Measurements from ENCODE around the gene SRP9.
"Not testable (repeated sequence)": the region's sequence is repeated elsewhere in the genome, so short reads cannot be mapped to it uniquely, and the experiment has no call there.

The SRP9 gene

DNA sequence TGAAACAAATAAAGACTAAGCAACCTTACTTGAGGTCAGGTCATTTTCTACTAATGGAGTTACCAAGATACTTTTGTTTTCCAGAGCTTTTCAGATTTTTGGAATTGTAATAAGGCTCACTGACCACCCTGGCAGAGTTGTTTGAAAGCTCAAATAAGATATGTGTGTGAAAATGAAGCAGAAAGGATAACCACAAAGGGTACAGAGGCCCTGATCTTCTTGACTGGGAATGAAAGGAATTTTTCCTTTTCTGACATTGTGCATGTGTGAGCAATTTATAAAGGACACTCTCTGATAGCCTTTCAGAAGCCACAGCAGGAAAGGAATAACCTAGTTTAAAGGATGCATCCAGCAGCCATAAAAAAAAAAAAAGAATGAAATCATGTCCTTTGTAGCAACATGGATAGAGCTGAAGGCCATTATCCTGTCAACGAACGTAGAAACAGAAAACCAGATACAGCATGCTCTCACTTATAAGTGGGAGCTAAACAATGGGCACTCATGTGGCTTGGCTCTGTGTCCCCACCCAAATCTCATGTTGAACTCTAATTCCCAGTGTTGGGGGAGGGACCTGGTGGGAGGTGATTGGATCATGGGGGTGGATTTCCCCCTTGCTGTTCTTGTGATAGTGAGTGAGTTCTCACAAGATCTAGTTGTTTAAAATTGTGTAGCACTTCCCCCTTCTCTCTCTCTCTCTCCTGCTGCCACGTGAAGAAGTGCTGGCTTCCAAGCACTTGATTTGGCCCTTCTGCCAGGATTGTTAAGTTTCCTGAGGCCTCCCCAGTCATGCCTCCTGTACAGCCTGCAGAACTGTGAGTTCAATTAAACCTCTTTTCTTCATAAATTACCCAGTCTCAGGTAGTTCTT, 3.1 kb upstream of the SRP9 start:
- in situ Hi-C loops (cut with MboI; ENCODE audit: low sequenced_read_pairs), result loop anchor here (10.0 kb wide), 1 partner anchor 300 kb away; no protein-coding TSS in a partner anchor

DNA sequence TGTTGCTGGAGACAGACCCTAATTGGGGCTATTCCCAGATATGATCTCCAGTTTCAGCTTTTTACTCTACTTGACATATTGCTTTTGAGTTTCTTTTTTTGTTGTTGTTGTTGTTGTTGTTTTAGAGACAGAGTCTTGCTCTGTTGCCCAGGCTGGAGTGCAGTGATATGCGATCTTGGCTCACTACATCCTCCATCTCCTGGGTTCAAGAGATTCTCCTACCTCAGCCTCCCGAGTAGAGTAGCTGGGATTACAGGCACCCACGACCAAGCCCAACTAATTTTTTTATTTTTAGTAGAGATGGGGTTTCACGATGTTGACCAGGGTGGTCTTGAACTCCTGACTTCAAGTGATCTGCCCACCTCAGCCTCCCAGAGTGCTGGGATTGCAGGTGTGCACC, 1.3 kb upstream of the SRP9 start:
- in situ Hi-C loops (cut with MboI; ENCODE audit: low sequenced_read_pairs), result loop anchor here (10.0 kb wide), 1 partner anchor 301 kb away; no protein-coding TSS in a partner anchor

DNA sequence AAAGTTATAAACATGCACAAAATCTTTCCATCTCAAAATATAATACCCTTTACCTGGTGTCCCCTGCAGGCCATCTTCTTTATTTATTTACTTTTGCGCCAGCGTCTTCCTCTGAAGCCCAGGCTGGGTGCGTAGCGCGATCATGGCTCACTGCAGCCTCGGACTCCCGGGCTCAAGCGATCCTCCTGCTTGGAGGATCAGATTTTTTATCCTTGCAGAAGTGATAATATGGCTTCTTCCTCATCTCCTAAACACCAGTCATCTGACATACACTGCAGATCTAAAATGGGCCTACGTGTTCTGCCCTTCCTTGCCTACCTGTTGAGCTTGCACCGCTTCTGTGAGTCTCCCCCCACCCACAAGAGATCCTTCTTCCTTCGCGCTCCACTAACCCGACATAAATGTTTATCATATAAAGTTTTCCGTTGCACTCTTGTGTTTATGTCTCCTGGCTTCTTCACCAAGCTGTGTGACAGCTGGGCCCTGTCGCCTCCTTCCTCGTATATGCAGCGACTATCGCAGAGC, 506 bp upstream of the SRP9 start:
- in situ Hi-C loops (cut with MboI; ENCODE audit: low sequenced_read_pairs), result loop anchor here (10.0 kb wide), 1 partner anchor 302 kb away; no protein-coding TSS in a partner anchor

DNA sequence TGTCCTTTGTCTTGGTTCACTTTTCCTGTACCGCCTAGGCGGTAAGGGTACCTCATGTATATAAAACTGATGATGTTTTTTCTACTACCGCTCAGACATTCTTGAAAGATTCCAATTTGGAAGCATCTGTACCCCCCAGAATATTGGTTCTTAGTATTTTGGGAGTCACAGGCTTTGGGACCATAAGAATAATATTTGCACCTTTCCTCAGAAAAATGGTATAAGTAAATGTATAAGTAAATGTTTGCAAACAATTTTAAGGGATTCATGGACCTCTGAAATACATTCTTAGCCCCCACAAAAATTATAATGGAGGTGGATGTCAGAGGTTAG, 677 bp downstream of the SRP9 start:
- in situ Hi-C loops (cut with MboI; ENCODE audit: low sequenced_read_pairs), result loop anchor here (10.0 kb wide), 1 partner anchor 304 kb away; no protein-coding TSS in a partner anchor

DNA sequence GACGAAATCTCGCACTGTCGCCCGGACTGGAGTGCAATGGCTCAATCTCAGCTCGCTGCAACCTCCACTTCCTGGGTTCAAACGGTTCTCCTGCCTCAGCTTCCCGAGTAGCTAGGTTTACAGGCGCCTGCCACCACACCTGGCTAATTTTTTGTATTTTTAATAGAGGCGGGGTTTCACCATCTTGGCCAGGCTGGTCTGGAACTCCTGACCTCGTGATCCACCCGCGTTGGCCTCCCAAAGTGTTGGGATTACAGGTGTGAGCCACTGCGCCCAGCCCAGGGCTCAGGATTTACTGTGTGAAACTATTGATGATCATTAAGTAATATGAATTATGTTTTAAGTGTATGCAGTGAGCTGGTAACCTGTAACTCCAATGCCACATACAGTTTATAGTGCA, 1.5 kb downstream of the SRP9 start:
- in situ Hi-C loops (cut with MboI; ENCODE audit: low sequenced_read_pairs), result loop anchor here (10.0 kb wide), 1 partner anchor 304 kb away; no protein-coding TSS in a partner anchor

DNA sequence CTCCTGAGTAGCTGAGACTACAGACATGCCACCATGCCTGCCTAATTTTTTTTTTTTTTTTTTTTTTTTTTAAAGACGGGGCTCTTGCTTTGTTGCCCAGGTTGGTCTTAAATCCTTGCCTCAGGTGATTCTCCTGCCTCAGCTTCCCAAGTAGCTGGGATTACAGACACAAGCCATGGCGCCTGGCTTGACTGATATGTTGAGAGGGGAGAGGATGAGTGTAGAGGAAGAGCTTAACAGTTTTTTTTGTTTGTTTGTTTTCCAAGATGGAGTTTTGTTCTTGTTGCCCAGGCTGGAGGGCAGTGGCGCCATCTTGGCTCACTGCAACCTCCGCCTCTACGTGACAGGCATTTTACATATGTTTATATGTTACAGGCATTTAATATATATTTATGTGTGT, 2.5 kb downstream of the SRP9 start:
- in situ Hi-C loops (cut with MboI; ENCODE audit: low sequenced_read_pairs), result no loop called here

DNA sequence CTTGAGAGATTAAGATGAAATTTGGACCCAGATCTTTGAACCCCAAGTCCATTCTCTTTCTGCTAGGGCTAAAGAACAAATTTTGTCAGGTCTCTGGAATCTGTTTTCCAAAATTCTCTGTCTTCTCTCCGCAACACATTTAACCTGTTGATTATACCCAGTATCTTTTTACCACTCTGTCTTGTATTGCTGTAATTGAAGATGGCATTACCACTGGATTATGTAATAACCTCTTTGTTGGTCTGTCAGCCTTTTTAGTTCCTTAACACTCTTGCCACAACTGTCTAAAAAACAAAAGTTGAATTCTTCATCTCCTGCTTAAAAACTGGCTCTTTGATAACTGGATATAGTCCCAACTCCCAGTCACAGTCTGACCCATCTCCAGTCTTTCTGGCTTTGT, 3.0 kb downstream of the SRP9 start:
- in situ Hi-C loops (cut with MboI; ENCODE audit: low sequenced_read_pairs), result no loop called here

DNA sequence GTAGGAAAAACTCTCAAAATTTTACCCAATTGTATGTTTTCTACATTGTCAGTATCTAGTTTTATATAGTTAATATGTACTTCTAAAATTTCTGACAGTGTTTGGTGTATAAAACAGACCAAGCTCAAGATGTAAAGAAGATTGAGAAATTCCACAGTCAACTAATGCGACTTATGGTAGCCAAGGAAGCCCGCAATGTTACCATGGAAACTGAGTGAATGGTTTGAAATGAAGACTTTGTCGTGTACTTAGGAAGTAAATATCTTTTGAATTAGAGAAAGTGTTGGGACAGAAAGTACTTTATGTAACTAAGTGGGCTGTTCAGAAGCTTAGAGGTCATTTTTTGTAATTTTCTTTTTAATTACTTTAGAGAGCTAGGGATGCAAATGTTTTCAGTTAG, 11.5 kb downstream of the SRP9 start:
- in situ Hi-C loops (cut with MboI; ENCODE audit: low sequenced_read_pairs), result not testable (repeated sequence)

DNA sequence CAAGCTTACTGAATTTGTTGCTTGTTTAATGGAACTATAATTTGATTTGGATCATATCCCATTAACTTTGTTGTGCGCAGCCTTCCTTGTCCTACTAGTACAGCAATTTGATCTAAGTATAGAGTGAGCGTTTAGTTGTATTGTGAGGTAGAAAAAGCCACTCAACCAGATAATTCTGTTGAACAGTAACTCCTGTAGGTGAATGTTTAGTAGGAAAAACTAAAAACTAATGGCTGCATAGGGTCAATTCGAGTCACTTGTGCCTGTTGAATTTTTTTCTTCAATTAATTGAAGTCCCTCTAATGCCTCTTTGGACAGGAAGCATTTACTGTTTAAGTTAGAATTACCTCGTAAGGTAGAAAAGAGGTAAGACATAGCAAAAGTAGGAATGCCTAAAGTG, 17.3 kb downstream of the SRP9 start:
- in situ Hi-C loops (cut with MboI; ENCODE audit: low sequenced_read_pairs), result no loop called here

DNA sequence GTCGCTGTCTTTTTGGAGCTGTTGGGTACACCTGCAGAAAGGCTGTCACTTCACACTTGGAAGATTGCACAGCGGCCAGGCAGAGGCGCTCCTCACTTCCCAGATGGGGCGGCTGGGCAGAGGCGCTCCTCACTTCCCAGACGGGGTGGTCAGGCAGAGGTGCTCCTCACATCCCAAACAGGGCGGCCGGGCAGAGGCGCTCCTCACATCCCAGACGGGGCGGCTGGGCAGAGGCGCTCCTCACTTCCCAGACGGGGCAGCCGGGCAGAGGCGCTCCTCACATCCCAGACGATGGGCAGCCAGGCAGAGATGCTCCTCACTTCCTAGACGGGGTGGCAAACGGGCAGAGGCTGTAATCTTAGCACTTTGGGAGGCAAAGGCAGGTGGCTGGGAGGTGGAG, 18.5 kb downstream of the SRP9 start:
- in situ Hi-C loops (cut with MboI; ENCODE audit: low sequenced_read_pairs), result not testable (repeated sequence)

DNA sequence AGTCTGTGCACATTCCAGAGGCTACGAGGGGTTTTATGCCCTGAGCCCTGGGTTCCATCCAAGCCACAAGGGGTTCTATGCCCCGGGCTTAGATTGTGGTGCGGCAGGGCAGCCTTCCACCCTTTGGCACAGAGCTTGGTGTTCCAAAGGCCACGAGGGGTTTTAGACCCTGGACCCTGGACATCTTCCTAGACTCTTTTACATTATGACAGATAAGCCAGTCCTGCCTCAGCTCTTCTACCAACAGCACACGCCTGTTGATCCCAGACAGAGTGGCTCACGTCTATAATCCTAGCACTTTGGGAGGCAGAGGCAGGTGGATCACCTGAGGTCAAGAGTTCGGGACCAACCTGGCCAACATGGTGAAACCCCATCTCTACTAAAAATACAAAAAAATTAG, 23.5 kb downstream of the SRP9 start:
- in situ Hi-C loops (cut with MboI; ENCODE audit: low sequenced_read_pairs), result not testable (repeated sequence)

DNA sequence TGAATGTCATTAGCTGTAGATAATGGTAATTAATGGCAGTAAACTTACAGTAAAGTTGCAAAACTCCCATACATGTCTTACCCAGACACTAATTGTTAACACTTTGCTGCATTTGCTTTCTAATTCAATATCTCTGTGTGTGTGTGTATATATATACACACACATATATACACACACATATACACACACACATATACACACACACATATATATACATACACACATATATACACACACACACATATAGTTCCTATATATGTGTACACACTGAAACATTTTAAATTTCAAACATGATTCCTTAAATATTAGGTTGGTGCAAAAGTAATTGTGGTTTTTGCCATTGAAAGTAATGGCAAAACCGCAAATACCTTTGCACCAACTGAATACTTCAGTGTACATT, 28.6 kb downstream of the SRP9 start:
- in situ Hi-C loops (cut with MboI; ENCODE audit: low sequenced_read_pairs), result no loop called here

DNA sequence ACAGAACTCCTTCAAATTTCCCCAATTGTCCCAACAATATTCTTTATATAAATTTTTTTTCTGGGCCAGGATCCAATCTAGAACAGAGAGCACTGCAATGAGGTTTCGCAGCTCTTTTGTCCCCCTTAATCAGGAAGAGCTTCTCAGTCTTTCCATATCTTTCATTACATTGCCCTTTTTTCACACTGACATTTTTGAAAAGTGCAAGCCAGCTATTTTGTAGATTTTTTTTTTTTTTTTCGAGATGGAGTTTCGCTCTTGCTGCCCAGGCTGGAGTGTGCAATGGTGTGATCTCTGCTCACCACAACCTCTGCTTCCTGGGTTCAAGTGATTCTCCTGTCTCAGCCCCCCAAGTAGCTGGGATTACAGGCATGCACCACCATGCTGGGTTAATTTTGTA, 29.1 kb downstream of the SRP9 start:
- in situ Hi-C loops (cut with MboI; ENCODE audit: low sequenced_read_pairs), result not testable (repeated sequence)

DNA sequence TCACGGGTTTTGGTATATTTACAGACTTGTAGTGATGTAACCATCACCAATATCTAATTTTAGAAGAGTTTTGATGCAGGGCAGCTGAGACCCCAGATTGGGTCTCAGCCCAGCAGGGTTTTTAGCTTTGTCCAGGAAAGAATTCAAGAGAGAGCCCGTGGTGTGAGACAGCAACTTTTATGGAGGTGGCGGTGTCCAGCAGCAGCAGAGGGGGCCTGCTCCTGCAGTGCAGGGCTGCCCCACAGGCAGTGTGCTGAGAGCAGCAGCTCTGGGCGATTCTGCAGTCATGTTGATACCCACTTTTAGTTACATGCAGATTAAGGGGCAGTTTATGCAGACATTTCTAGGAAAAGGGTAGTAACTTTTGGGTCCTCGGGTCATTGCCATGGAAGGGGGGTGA, 30.5 kb downstream of the SRP9 start:
- in situ Hi-C loops (cut with MboI; ENCODE audit: low sequenced_read_pairs), result no loop called here

DNA sequence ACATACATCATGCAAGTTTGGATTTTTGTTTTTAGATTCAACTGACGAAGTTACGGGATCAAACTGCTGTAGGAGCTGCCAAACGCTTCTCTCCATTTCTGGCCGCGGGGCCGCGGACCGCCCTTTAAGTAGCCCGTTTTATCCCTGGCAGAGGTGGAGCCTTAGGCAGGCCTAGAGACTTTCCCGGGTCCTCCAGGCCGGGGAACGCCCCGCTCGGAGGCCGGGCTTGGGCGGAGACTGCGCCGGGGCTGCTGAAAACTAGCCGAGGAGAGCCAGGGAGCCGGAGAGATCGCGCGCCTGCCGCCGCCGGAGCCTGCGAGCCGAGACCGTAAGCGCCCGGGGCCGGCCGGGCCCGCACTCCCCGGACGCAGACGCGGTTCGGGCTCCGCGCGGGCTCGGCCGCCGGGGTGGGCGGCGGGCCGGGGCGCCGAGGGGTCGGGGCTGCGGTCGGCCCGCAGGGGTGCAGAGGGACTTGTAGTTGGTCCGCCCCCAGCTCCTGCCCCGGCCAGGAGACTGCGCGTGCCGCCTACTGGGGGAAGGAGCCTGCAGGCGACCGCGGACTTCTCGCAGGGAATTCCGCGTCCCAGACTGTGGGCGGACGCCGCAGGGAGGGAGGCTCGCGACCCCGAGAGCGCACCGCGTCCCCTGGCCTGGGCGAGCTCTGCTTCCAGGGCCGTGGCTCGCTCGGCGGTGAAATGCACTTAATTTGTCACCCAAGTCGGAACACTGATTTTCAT, 32.4 kb downstream of the SRP9 start, which contains the start of gene EPHX1:
TSS of gene EPHX1 (plus strand) at position 283 of the 737 bp plus-strand sequence. CDS start 18,606 bp downstream, outside the sequence.
- in situ Hi-C loops (cut with MboI; ENCODE audit: low sequenced_read_pairs), result no loop called here

DNA sequence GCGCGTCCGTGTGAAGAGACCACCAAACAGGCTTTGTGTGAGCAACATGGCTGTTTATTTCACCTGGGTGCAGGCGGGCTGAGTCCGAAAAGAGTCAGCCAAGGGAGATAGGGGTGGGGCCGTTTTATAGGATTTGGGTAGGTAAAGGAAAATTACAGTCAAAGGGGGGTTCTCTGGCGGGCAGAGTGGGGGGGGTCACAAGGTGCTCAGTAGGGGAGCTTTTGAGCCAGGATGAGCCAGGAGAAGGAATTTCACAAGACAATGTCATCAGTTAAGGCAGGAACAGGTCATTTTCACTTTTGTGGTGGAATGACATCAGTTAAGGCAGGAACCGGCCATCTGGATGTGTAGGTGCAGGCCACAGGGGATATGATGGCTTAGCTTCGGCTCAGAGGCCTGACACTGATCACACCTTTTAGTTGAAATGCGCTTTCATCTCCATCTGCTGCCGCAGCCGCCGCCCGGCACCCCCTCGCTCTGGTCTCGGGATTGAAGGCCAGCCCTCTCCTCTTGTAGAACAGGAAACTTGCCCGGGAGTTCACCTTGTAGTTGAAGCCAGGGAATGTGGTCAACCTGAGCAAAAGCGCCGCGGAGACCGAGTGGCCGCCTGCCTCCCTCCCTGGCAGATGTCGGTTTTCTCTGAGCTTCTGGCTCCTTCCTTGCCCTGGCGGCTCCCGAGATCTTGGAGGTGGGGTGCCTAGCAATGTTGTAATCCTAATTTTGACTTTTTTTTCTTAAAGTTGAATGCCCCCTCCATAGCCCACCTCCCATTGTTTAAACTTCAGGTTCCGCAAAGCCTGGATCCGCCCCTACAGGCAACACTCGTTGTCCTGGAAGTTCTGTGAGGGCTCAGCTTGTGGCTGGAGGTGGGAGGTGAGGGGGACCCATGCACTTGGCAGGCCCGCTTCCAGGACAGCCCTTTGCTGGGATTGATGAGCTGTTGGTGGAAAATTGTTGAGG, 33.2 kb downstream of the SRP9 start:
- in situ Hi-C loops (cut with MboI; ENCODE audit: low sequenced_read_pairs), result not testable (repeated sequence)

DNA sequence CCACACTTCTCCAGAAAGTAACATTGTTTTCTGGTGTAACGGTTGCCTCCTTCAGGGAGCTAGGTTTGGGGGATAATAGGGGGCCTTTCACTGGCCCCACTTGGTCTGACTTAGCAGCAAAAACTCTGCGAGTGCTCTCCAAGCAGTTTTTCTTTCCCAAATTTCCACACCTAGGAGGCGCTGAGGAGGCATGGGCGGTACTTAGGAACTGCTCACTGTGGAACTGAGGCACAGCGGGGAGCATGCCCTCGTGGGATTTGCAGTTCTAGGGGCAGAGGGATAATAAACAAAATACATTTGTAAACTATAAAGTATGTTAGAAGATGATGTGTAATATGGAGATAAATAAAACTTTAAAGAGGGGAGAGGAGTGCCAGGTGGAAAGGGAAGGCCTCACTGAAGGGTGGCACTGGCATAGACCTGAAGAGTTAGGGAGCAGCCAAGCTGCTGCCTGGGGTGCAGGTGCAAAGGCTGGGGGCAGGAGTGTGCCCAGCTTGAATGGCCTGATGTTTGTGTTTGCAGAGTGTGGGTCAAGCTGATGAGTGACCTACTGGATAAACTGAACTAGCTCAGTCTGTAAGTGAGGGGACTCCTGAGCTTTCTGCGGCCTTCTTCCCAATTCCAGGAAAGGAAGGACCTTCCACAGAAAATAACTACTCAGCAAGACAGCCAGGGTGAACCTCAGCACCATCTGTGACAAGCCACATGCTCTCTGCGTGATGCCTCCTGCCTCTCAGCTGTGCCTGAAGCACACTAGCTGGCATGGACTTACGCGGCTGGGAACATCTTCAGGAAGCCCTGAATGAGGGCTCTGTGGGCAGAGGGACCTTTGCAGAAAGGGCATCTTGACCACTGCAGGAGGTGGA, 34.2 kb downstream of the SRP9 start:
- in situ Hi-C loops (cut with MboI; ENCODE audit: low sequenced_read_pairs), result no loop called here

DNA sequence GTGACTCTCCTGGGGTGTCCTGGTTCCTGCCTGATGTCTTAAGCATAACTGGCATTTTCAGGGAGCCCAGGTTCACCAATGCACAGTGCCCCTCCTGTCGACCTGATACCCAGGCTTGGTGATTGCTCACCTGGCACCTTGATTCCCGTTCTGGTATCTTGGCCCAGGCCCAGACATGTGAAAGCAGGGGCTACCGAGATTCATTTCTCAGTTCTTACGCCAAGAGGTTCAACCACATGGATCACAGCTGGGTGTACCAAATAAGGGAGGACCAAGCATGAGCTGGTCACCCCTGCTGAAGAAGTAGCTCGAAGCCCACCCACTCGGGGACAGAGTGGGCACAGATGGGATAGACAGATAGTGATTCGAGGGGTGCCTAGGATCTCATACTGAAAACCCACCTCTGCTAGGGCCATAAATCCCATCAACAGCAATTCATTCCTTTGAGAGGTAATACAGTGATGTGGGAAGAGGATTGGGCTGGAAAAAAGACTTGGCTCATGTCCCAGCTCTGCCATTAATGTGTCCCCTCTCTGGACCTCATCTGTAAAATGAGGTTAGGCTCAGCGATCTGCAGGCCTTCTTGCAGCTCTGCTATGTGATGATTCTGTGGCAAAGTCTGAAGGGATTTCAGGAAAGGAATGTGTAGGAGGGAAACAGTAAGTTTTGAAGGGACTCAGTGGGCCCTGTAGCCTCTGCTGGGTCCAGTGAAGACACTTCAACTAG, 35.0 kb downstream of the SRP9 start:
- in situ Hi-C loops (cut with MboI; ENCODE audit: low sequenced_read_pairs), result no loop called here
